Measurements from ENCODE around the gene NEK3. TPM values are rescaled to one million over a fixed set of nuclear protein-coding genes. Genes with fewer than 3 reads are reported as not detected.

Gene NEK3
- total and polyA plus RNA-seq, 2 donors (not counting 1 experiment from before 2014, with no cell fraction given), result 12.7 to 20.8 TPM

DNA sequence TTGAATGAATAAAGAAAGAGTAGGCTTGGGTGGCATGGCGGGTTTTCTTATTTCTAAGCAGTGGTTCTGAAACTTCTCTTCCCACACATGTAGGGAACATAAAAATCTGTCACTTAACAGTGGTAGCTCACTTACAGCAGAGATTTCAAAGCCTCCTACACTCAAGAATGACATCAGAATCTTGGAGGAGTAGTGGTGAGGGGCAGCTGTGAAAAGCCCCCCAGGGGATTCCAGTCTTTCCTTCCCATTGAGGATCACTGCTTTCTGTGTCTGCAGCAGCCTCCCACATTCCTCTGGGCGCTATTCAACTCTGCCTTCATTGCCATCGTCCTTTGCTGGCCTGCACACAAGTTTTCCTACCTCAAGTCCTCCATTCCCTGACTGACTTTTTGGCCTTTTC lies 21.9 kb downstream of the NEK3 start:
- no peak overlapping the region for H3K4me2 ChIP-seq (ENCODE audit: extremely low read depth, insufficient read depth, low read length)
- no peak overlapping the region for H3K9ac ChIP-seq (ENCODE audit: insufficient read depth, low read length)
- no peaks in the 10 kb centered on the region for H4K20me1 ChIP-seq (ENCODE audit: control insufficient read depth, extremely low read depth, insufficient read depth, low read length)
- H3K4me3 ChIP-seq (replicated peaks in 1 of 4; ENCODE audit: control extremely low read depth in 1 of 4, insufficient read depth in 1 of 4, low read depth in 3 of 4, low read length in 4 of 4), result no peak overlapping the region
- no peaks in the 10 kb centered on the region for H3K9me3 ChIP-seq (ENCODE audit: control insufficient read depth, insufficient read depth, low read depth, low read length)
- no peak for DNase-seq (ENCODE audit: low read depth in 2 of 2)
- no peaks in the 10 kb centered on the region for H3K79me2 ChIP-seq (ENCODE audit: control insufficient read depth, insufficient read depth, low read length)
- TF ChIP-seq, protein P1, sequence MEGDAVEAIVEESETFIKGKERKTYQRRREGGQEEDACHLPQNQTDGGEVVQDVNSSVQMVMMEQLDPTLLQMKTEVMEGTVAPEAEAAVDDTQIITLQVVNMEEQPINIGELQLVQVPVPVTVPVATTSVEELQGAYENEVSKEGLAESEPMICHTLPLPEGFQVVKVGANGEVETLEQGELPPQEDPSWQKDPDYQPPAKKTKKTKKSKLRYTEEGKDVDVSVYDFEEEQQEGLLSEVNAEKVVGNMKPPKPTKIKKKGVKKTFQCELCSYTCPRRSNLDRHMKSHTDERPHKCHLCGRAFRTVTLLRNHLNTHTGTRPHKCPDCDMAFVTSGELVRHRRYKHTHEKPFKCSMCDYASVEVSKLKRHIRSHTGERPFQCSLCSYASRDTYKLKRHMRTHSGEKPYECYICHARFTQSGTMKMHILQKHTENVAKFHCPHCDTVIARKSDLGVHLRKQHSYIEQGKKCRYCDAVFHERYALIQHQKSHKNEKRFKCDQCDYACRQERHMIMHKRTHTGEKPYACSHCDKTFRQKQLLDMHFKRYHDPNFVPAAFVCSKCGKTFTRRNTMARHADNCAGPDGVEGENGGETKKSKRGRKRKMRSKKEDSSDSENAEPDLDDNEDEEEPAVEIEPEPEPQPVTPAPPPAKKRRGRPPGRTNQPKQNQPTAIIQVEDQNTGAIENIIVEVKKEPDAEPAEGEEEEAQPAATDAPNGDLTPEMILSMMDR (conservative IDR thresholded peaks at IDR 0.05 in 1 of 2, IDR thresholded peaks at IDR 0.05 in 1 of 2; ENCODE audit: low read depth in 1 of 2, low read length in 2 of 2), result no peak
- TF ChIP-seq EZH2 (IDR thresholded peaks at IDR 0.05; ENCODE audit: low read length, missing control alignments), result no peak
- H3K27ac ChIP-seq (ENCODE audit: insufficient read depth, low read length), result no peak overlapping the region
- no peaks in the 10 kb centered on the region for H3K27me3 ChIP-seq (ENCODE audit: control insufficient read depth, insufficient read depth, low read length)
- H3K4me1 ChIP-seq (ENCODE audit: control insufficient read depth, extremely low read depth, insufficient read depth, low read length), result no peaks in the 10 kb centered on the region
- H2AFZ ChIP-seq (ENCODE audit: low read length), result no peak overlapping the region
- peaks cover 5% of the 10 kb centered on the region for H3K36me3 ChIP-seq (ENCODE audit: control insufficient read depth, insufficient read depth, low read length)

DNA sequence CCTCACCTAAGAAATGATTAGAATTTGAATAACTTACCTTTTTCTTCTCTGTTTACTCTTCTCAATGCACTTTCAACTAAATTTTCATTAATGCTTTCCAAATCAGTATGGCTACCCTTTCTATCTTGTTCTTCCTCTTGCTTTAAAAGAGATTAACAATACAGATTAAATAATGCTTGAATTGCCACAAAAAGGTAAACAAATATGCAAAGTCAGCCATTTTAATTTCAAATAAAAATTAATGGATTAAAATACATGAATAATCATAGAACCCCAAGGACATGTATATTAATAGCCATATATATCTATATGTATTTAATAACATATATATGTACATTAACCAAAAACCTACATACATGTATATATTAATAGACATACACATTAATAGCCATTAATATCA lies 22.6 kb downstream of the NEK3 start:
- DNase-seq (ENCODE audit: low read depth in 2 of 2), result no peak
- Histone ChIP-seq H3K9me3 (ENCODE audit: control insufficient read depth, insufficient read depth, low read depth, low read length) (no peaks in the 10 kb centered on the region), H3K4me1 (ENCODE audit: control insufficient read depth, extremely low read depth, insufficient read depth, low read length) (no peaks in the 10 kb centered on the region), H3K27ac (ENCODE audit: insufficient read depth, low read length) (no peak overlapping the region), H3K4me2 (ENCODE audit: extremely low read depth, insufficient read depth, low read length) (no peak overlapping the region), H3K9ac (ENCODE audit: insufficient read depth, low read length) (no peak overlapping the region), H3K36me3 (ENCODE audit: control insufficient read depth, insufficient read depth, low read length) (peaks cover 5% of the 10 kb centered on the region), H4K20me1 (ENCODE audit: control insufficient read depth, extremely low read depth, insufficient read depth, low read length) (no peaks in the 10 kb centered on the region), H3K27me3 (ENCODE audit: control insufficient read depth, insufficient read depth, low read length) (no peaks in the 10 kb centered on the region), H3K4me3 (replicated peaks in 1 of 4; ENCODE audit: control extremely low read depth in 1 of 4, insufficient read depth in 1 of 4, low read depth in 3 of 4, low read length in 4 of 4) (no peak overlapping the region), H3K79me2 (ENCODE audit: control insufficient read depth, insufficient read depth, low read length) (no peaks in the 10 kb centered on the region), H2AFZ (ENCODE audit: low read length) (no peak overlapping the region)
- no peak for TF ChIP-seq EZH2 (IDR thresholded peaks at IDR 0.05; ENCODE audit: low read length, missing control alignments)
- TF ChIP-seq, protein P1 (conservative IDR thresholded peaks at IDR 0.05 in 1 of 2, IDR thresholded peaks at IDR 0.05 in 1 of 2; ENCODE audit: low read depth in 1 of 2, low read length in 2 of 2), result no peak

GRCh38 chr13:52130641-52131040 lies 28.8 kb downstream of the NEK3 start:
- no peak for TF ChIP-seq EZH2 (IDR thresholded peaks at IDR 0.05; ENCODE audit: low read length, missing control alignments)
- TF ChIP-seq, protein P1 (conservative IDR thresholded peaks at IDR 0.05 in 1 of 2, IDR thresholded peaks at IDR 0.05 in 1 of 2; ENCODE audit: low read depth in 1 of 2, low read length in 2 of 2), result no peak

More at GRCh38 chr13:52130641-52131040, 28.8 kb downstream of the NEK3 start:
- no peak overlapping the region for H3K4me2 ChIP-seq (ENCODE audit: extremely low read depth, insufficient read depth, low read length)
- no peak overlapping the region for H3K9ac ChIP-seq (ENCODE audit: insufficient read depth, low read length)
- no peaks in the 10 kb centered on the region for H4K20me1 ChIP-seq (ENCODE audit: control insufficient read depth, extremely low read depth, insufficient read depth, low read length)
- no peak overlapping the region for H2AFZ ChIP-seq (ENCODE audit: low read length)
- H3K4me1 ChIP-seq (ENCODE audit: control insufficient read depth, extremely low read depth, insufficient read depth, low read length), result peaks cover 3% of the 10 kb centered on the region
- no peak overlapping the region for H3K4me3 ChIP-seq (replicated peaks in 1 of 4; ENCODE audit: control extremely low read depth in 1 of 4, insufficient read depth in 1 of 4, low read depth in 3 of 4, low read length in 4 of 4)
- no peaks in the 10 kb centered on the region for H3K9me3 ChIP-seq (ENCODE audit: control insufficient read depth, insufficient read depth, low read depth, low read length)
- peaks cover 3% of the 10 kb centered on the region for H3K36me3 ChIP-seq (ENCODE audit: control insufficient read depth, insufficient read depth, low read length)
- H3K27ac ChIP-seq (ENCODE audit: insufficient read depth, low read length), result no peak overlapping the region
- no peaks in the 10 kb centered on the region for H3K79me2 ChIP-seq (ENCODE audit: control insufficient read depth, insufficient read depth, low read length)
- H3K27me3 ChIP-seq (ENCODE audit: control insufficient read depth, insufficient read depth, low read length), result no peaks in the 10 kb centered on the region
- DNase-seq (ENCODE audit: low read depth in 2 of 2), result no peak

Measured in fibroblast of lung (primary cell).